Calu3 (cell line): Measurements from ENCODE around the gene CD101. TPM values are rescaled to one million over a fixed set of nuclear protein-coding genes. Genes with fewer than 3 reads are reported as not detected.

Experiments
- BruUV-seq: library from RNA; stranded (reverse); fragments of 400-500 nt; replicated peaks from 2 replicates; lab custom pipeline; 2021; lab: Mats Ljungman, UMichigan
- CTCF ChIA-PET: fragments of 300-600 bp; sonication (Branson Sonifier 250); formaldehyde crosslinking; loops from one replicate; lab custom pipeline; 2022; ENCODE audit warnings: antibody characterized with exemption; lab: Charles Lee
- DNase-seq: peaks from one replicate; pipeline ENCODE4 v3.0.0; 2022
- H3K27ac Mint-ChIP-seq: one replicate; pipeline ENCODE4 v1.8.0; 2022; ENCODE audit warnings: mixed read lengths; ENCODE audit not compliant: unreplicated experiment
- H3K27me3 Mint-ChIP-seq: one replicate; pipeline ENCODE4 v1.8.0; 2022; ENCODE audit warnings: mixed read lengths; ENCODE audit not compliant: unreplicated experiment
- H3K36me3 Mint-ChIP-seq: one replicate; pipeline ENCODE4 v1.8.0; 2022; ENCODE audit warnings: mild to moderate bottlenecking, moderate library complexity, mixed read lengths; ENCODE audit not compliant: insufficient read depth, unreplicated experiment
- H3K4me1 Mint-ChIP-seq: one replicate; pipeline ENCODE4 v1.8.0; 2022; ENCODE audit warnings: mild to moderate bottlenecking, low read depth, mixed read lengths; ENCODE audit not compliant: unreplicated experiment
- H3K4me3 Mint-ChIP-seq: one replicate; pipeline ENCODE4 v1.8.0; 2022; ENCODE audit warnings: mild to moderate bottlenecking, low read depth, moderate library complexity, mixed read lengths; ENCODE audit not compliant: unreplicated experiment
- H3K9me3 Mint-ChIP-seq: one replicate; pipeline ENCODE4 v1.8.0; 2022; ENCODE audit warnings: low read depth, mixed read lengths; ENCODE audit not compliant: unreplicated experiment
- CTCF ChIP-seq: fragments of 200-600 bp; IDR thresholded peaks from one replicate; pipeline ENCODE4 v1.8.0; 2022; ENCODE audit warnings: antibody characterized with exemption; ENCODE audit not compliant: unreplicated experiment
- intact Hi-C: fragments of 100-400 bp; cut with micrococcal nuclease; formaldehyde crosslinking; loops from one replicate; pipeline ENCODE4 v1.10.0; 2022; ENCODE audit not compliant: unreplicated experiment
- total RNA-seq: library from RNA; stranded (reverse); gene quantifications from 2 replicates; pipeline ENCODE4 v1.2.3, GENCODE V29; 2022

The CD101 gene
- total RNA-seq, 1 experiment from 2014 or later: 0.31 TPM

- TF ChIP-seq CTCF: no peak
- Mint-ChIP-seq H3K36me3 (peaks cover 5% of the 10 kb centered on the region), H3K27ac (no peak overlapping the region), H3K9me3 (no peaks in the 10 kb centered on the region), H3K4me3 (no peak overlapping the region), H3K4me1 (no peaks in the 10 kb centered on the region), H3K27me3 (no peaks in the 10 kb centered on the region)
- DNase-seq: no peak
- intact Hi-C loops: loop anchor here (10.0 kb wide), 1 partner anchor 446 kb away; no protein-coding TSS in a partner anchor
- no TSS peak for BruUV-seq
- CTCF ChIA-PET: interaction anchor here (0.7 kb wide), 1 partner anchor 9 kb away, joined by 3 read pairs; the partner anchor contains the start of gene TTF2
These were observed 67.0 kb downstream of the CD101 start for GRCh38 chr1:117068580-117068979.

- no peaks in the 10 kb centered on the region for H3K4me1 Mint-ChIP-seq
- CTCF ChIA-PET: no interaction called here
- H3K9me3 Mint-ChIP-seq: no peaks in the 10 kb centered on the region
- no peak overlapping the region for H3K27ac Mint-ChIP-seq
- TF ChIP-seq CTCF: no peak
- intact Hi-C loops: loop anchor here (10.0 kb wide), 1 partner anchor 445 kb away; no protein-coding TSS in a partner anchor
- no peaks in the 10 kb centered on the region for H3K27me3 Mint-ChIP-seq
- BruUV-seq: no TSS peak
- DNase-seq: no peak
- H3K4me3 Mint-ChIP-seq: no peak overlapping the region
- peaks cover 5% of the 10 kb centered on the region for H3K36me3 Mint-ChIP-seq
These were observed 67.8 kb downstream of the CD101 start for GRCh38 chr1:117069220-117069844.

- intact Hi-C loops: no loop called here
- H3K27ac Mint-ChIP-seq: no peak overlapping the region
- H3K4me1 Mint-ChIP-seq: no peaks in the 10 kb centered on the region
- no peak for TF ChIP-seq CTCF
- H3K27me3 Mint-ChIP-seq: no peaks in the 10 kb centered on the region
- no TSS peak for BruUV-seq
- H3K9me3 Mint-ChIP-seq: no peaks in the 10 kb centered on the region
- peaks cover 5% of the 10 kb centered on the region for H3K36me3 Mint-ChIP-seq
- DNase-seq: no peak
- CTCF ChIA-PET: no interaction called here
- no peak overlapping the region for H3K4me3 Mint-ChIP-seq
These were observed 68.6 kb downstream of the CD101 start for GRCh38 chr1:117070124-117070523.

GRCh38 chr1:117076648-117077047 is 75.1 kb downstream of the CD101 start:
- Mint-ChIP-seq H3K4me1 (no peaks in the 10 kb centered on the region), H3K4me3 (no peak overlapping the region), H3K9me3 (no peaks in the 10 kb centered on the region), H3K27ac (no peak overlapping the region), H3K27me3 (no peaks in the 10 kb centered on the region), H3K36me3 (peaks cover 7% of the 10 kb centered on the region)
- CTCF ChIA-PET: no interaction called here
- intact Hi-C loops: no loop called here
- DNase-seq: no peak
- BruUV-seq: no TSS peak
- TF ChIP-seq CTCF: no peak
